Activated T-helper 2 cell treated with anti-CD3 and anti-CD28 coated beads, Interferon-gamma antibody, Interleukin-2, Interleukin-4, amounts not matched to agents 10 μg/mL and 5 μg/mL and 100 μg/mL, durations not matched to agents 14 hours and 24 hours and 36 hours (primary cell): ENCODE data around the gene PRIMA1. TPM values are rescaled to one million over a fixed set of nuclear protein-coding genes. Genes with fewer than 3 reads are reported as not detected.

Experiments used
- DNase-seq: peaks from one replicate; pipeline ENCODE4 v3.0.0; 2021; ENCODE audit warnings: low spot score
- H3K27ac Mint-ChIP-seq: one replicate; pipeline ENCODE4 v1.8.0; 2021; ENCODE audit warnings: mixed read lengths
- H3K27me3 Mint-ChIP-seq: one replicate; pipeline ENCODE4 v1.8.0; 2021; ENCODE audit warnings: low read depth, mixed read lengths
- H3K36me3 Mint-ChIP-seq: one replicate; pipeline ENCODE4 v1.8.0; 2021; ENCODE audit warnings: low read depth, mixed read lengths
- H3K4me1 Mint-ChIP-seq: one replicate; pipeline ENCODE4 v1.8.0; 2021; ENCODE audit warnings: low read depth, mixed read lengths
- H3K4me3 Mint-ChIP-seq: one replicate; pipeline ENCODE4 v1.8.0; 2021; ENCODE audit warnings: low read depth, mild to moderate bottlenecking, moderate library complexity, mixed read lengths
- H3K9me3 Mint-ChIP-seq: one replicate; pipeline ENCODE4 v1.8.0; 2021; ENCODE audit warnings: mixed read lengths
- intact Hi-C: fragments of 100-400 bp; cut with micrococcal nuclease; formaldehyde crosslinking; loops from one replicate; pipeline ENCODE4 v1.15.1; 2023
- total RNA-seq: library from RNA; stranded (reverse); gene quantifications from 2 replicates; pipeline ENCODE4 v1.2.3, GENCODE V29; 2022

The PRIMA1 gene
- total RNA-seq, 1 donor from 2014 or later = not detected

GRCh38 chr14:93685121-93685895 is 103.0 kb downstream of the PRIMA1 start:
- DNase-seq = no peak
- Mint-ChIP-seq H3K4me3 (no peak overlapping the region), H3K27me3 (peaks cover 14% of the 10 kb centered on the region), H3K36me3 (no peaks in the 10 kb centered on the region), H3K27ac (no peak overlapping the region), H3K9me3 (no peaks in the 10 kb centered on the region), H3K4me1 (no peaks in the 10 kb centered on the region)
- intact Hi-C loops = no loop called here

DNA sequence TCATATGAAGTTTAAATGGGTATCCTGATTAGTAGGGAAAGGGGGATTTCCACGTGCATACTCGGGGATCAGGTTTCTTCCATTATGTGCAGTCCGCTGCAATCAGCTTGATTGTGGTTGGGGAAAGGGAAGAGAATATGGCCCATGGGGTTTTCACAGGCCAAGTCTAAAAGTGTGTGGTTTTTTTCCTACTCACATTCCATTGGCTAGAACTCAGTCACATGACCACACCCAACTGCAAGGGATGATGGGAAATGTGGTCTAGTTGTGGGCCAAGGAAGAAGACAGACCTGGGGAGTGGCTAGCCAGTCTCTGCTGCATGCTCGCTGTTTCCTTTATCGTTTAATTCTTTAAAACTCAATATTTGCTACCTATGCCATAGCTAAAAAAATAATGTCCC is 105.1 kb downstream of the PRIMA1 start:
- no peak overlapping the region for H3K4me3 Mint-ChIP-seq
- H3K27me3 Mint-ChIP-seq = peaks cover 17% of the 10 kb centered on the region
- H3K4me1 Mint-ChIP-seq = no peaks in the 10 kb centered on the region
- no peaks in the 10 kb centered on the region for H3K9me3 Mint-ChIP-seq
- no peaks in the 10 kb centered on the region for H3K36me3 Mint-ChIP-seq
- no peak for DNase-seq
- no peak overlapping the region for H3K27ac Mint-ChIP-seq
- intact Hi-C loops = no loop called here

DNA sequence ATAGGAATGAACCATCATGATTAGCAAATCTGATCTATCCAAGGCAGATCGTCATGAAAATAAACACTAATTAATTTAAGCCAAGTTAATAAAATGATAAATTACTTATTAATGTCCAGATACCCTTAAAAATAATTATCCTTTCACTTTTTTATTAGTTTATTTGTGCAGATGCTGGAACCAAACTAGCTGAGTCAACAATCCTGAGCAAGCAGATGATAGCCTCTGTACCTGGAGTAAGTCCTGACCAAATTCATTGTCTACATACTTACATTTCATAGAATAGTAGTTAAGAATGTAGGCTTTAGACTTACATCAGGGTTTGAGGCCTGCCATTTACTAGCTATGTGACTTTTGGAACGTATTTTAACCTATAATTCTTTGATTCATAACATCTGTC is 105.8 kb downstream of the PRIMA1 start:
- Mint-ChIP-seq H3K36me3 (no peaks in the 10 kb centered on the region), H3K4me1 (no peaks in the 10 kb centered on the region), H3K27me3 (peaks cover 12% of the 10 kb centered on the region), H3K9me3 (no peaks in the 10 kb centered on the region), H3K4me3 (no peak overlapping the region), H3K27ac (no peak overlapping the region)
- DNase-seq = no peak
- intact Hi-C loops = no loop called here

DNA sequence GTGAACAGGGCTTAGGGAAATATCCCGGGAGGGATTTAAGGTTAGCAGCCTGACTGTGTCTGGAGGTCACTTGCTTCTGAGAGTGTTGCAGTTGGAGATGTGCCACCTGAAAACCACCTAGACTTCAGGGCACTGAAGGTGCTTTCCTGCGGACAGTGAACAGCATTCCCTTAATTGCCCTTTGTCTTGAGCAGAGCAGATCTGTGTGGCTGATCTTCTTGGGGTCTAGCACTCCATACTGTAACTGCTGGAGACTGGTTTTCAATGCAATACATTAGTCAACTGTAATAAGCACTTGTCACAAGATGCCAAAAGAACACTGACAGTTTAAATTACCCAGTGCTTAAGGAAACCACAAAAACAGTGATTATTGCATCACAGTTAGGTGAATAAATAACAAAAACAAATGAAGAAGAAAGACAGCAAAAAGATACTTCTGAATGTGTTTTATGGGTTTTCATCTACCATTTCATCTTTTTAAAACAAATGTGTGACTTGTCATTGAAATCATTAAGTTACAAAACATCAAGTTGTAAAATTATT is 111.8 kb downstream of the PRIMA1 start:
- H3K4me3 Mint-ChIP-seq = no peak overlapping the region
- DNase-seq = no peak
- H3K4me1 Mint-ChIP-seq = no peaks in the 10 kb centered on the region
- no peak overlapping the region for H3K27ac Mint-ChIP-seq
- intact Hi-C loops = no loop called here
- no peaks in the 10 kb centered on the region for H3K9me3 Mint-ChIP-seq
- H3K36me3 Mint-ChIP-seq = no peaks in the 10 kb centered on the region
- peaks cover 14% of the 10 kb centered on the region for H3K27me3 Mint-ChIP-seq

DNA sequence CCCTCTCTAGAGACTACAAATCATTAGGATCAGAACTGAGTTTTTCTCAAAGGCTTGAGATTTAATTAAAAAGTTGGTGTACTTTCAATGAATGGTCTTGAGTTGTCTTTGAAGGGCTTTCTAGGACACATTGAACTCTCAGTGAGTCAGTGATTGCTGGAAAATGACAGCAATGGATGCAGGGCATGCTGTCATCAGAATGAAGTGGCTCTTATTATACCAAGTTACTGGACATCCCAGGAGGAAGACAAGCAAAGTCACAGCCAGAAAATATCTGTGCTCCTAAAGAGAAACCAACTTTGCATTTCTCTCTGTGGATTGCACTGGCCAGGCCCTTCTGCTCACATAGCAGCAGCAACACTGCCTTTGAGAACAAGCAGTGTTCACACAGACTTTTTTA is 112.6 kb downstream of the PRIMA1 start:
- Mint-ChIP-seq H3K36me3 (no peaks in the 10 kb centered on the region), H3K27ac (no peak overlapping the region), H3K9me3 (no peaks in the 10 kb centered on the region), H3K4me1 (no peaks in the 10 kb centered on the region), H3K4me3 (no peak overlapping the region), H3K27me3 (peaks cover 15% of the 10 kb centered on the region)
- intact Hi-C loops = no loop called here
- no peak for DNase-seq

GRCh38 chr14:93674343-93674742 is 113.9 kb downstream of the PRIMA1 start:
- Mint-ChIP-seq H3K27me3 (peaks cover 11% of the 10 kb centered on the region), H3K4me3 (no peak overlapping the region), H3K36me3 (no peaks in the 10 kb centered on the region), H3K4me1 (no peaks in the 10 kb centered on the region), H3K9me3 (no peaks in the 10 kb centered on the region), H3K27ac (no peak overlapping the region)
- intact Hi-C loops = no loop called here
- no peak for DNase-seq

DNA sequence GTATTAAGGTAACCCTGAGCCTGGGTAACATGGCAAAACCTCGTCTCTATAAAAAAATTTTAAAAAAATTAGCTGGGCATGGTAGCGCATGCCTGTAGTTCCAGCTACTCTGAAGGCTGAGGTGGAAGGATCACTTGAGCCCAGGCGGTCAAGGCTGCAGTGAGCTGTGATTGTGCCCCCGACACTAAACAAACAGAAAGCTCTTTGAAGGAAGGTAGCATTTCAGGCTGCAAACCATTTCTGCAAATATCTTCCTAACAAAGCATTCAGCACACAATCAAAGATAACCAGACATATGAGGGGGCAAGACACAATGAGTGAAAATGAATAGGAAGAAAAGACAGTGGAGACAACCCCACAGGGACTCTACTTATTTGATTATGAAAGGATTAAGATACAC is 118.7 kb downstream of the PRIMA1 start:
- Mint-ChIP-seq H3K4me1 (no peaks in the 10 kb centered on the region), H3K27ac (no peak overlapping the region), H3K4me3 (no peak overlapping the region), H3K36me3 (no peaks in the 10 kb centered on the region), H3K27me3 (peaks cover 10% of the 10 kb centered on the region), H3K9me3 (peaks cover 25% of the 10 kb centered on the region)
- intact Hi-C loops = no loop called here
- DNase-seq = no peak

Other genes with a start within 250 kb of the PRIMA1 start
- not detected in 2 replicates for gene FAM181A, start 138.9 kb upstream of the PRIMA1 start, total RNA-seq
- 19.8 TPM in 2 replicates for gene ASB2, start 188.1 kb upstream of the PRIMA1 start, total RNA-seq
- 0.11 TPM in 1 of 2 replicates, not detected in the other for gene CCDC197, start 208.8 kb upstream of the PRIMA1 start, total RNA-seq
- 2.1 and 2.3 TPM in 2 replicates for gene OTUB2, start 237.9 kb upstream of the PRIMA1 start, total RNA-seq